HTR-8/SVneo (cell line): ENCODE measurements around the gene UBFD1.
"Not testable (repeated sequence)": the region's sequence is repeated elsewhere in the genome, so short reads cannot be mapped to it uniquely, and the experiment has no call there.

Source experiments
- DNase-seq: peaks from one replicate; pipeline ENCODE4 v3.0.0; 2011; ENCODE audit warnings: low spot score, mixed read lengths; ENCODE audit not compliant: insufficient read length
- FAIRE-seq: peaks from 2 replicates; lab custom pipeline; 2011; peaks lifted over from hg19 to GRCh38; lab: Jason Lieb, UNC

The UBFD1 gene

GRCh38 chr16:23556881-23557778 is at the start of gene UBFD1, which contains the start of gene EARS2:
UBFD1 (plus strand) TSS chr16:23557727; CDS start chr16:23557743, 16 bp downstream.
EARS2 (minus strand) TSS chr16:23557350; CDS start chr16:23557343, 7 bp downstream.
- FAIRE-seq, result peak; percentile 51
- peak; percentile 94 for DNase-seq

- FAIRE-seq, result no peak
- DNase-seq, result no peak
Observed at GRCh38 chr16:23508589-23509440, 48.7 kb upstream of the UBFD1 start.

GRCh38 chr16:23509441-23509754 is 48.1 kb upstream of the UBFD1 start:
- FAIRE-seq (no peak), DNase-seq (no peak)

- no peak for DNase-seq
- FAIRE-seq, result no peak
Observed at GRCh38 chr16:23509782-23510163, 47.8 kb upstream of the UBFD1 start.

- peak; percentile 76 for DNase-seq
- FAIRE-seq, result no peak
Observed at GRCh38 chr16:23510164-23510914, 47.2 kb upstream of the UBFD1 start, which contains the start of gene GGA2. GGA2 (minus strand) TSS chr16:23510494; CDS start chr16:23510411, 83 bp downstream.

- not testable (repeated sequence) for DNase-seq, FAIRE-seq
Observed at GRCh38 chr16:23510915-23511270, 46.6 kb upstream of the UBFD1 start.

- DNase-seq, result no peak
- FAIRE-seq, result no peak
Observed at GRCh38 chr16:23511731-23512130, 45.8 kb upstream of the UBFD1 start.

GRCh38 chr16:23512168-23512695 is 45.3 kb upstream of the UBFD1 start:
- no peak for FAIRE-seq
- no peak for DNase-seq

GRCh38 chr16:23514381-23515152 is 43.0 kb upstream of the UBFD1 start:
- FAIRE-seq, result no peak
- DNase-seq, result no peak

- no peak for FAIRE-seq
Observed at GRCh38 chr16:23515881-23516280, 41.6 kb upstream of the UBFD1 start.

GRCh38 chr16:23516366-23517137 is 41.0 kb upstream of the UBFD1 start:
- no peak for DNase-seq
- FAIRE-seq, result no peak

More at GRCh38 chr16:23515881-23516280, 41.6 kb upstream of the UBFD1 start:
- no peak for DNase-seq

GRCh38 chr16:23518435-23518891 is 39.1 kb upstream of the UBFD1 start:
- no peak for DNase-seq
- no peak for FAIRE-seq

GRCh38 chr16:23519282-23519681 is 38.2 kb upstream of the UBFD1 start:
- no peak for FAIRE-seq

GRCh38 chr16:23520500-23520899 is 37.0 kb upstream of the UBFD1 start:
- DNase-seq (no peak), FAIRE-seq (no peak)

More at GRCh38 chr16:23519282-23519681, 38.2 kb upstream of the UBFD1 start:
- DNase-seq, result no peak

- DNase-seq (no peak), FAIRE-seq (no peak)
Observed at GRCh38 chr16:23521037-23521743, 36.3 kb upstream of the UBFD1 start.

- DNase-seq (no peak), FAIRE-seq (no peak)
Observed at GRCh38 chr16:23521965-23522364, 35.6 kb upstream of the UBFD1 start.

- DNase-seq (no peak), FAIRE-seq (no peak)
Observed at GRCh38 chr16:23523321-23523720, 34.2 kb upstream of the UBFD1 start.

- FAIRE-seq (no peak), DNase-seq (no peak)
Observed at GRCh38 chr16:23523876-23524385, 33.6 kb upstream of the UBFD1 start.
